GM21825 (cell line): ENCODE results near the gene DOC2B.
"Not testable (repeated sequence)": the region's sequence is repeated elsewhere in the genome, so short reads cannot be mapped to it uniquely, and the experiment has no call there.

Experiments used
- ATAC-seq: cut with Tn5 transposase; IDR thresholded peaks from one replicate; pipeline ENCODE4 v1.9.1; 2021; ENCODE audit warnings: mild to moderate bottlenecking, moderate library complexity; ENCODE audit not compliant: unreplicated experiment

DOC2B gene

GRCh38 chr17:181245-182049 is at the start of gene DOC2B:
TSS of gene DOC2B (minus strand) at chr17:181650. CDS start at chr17:181479, 171 bp downstream.
- ATAC-seq: no peak

DNA sequence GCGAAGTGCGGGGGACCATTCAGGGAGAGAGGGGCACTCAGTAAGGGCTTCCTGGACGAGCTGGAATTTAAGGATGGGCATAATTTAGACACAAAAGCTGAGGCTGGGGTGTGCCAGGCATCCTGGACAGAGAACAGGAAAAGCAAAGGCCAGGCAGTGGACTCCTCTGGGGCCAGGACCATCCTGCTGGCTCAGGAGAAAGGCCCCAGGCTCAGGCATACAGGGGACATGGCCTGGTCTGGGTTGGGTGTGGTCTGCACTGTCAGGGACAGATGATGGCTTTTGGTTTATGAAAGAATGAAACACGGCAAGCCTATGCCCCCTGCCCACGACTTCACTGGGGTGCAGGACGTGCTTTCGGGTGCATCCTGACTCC is 48.9 kb upstream of the DOC2B start:
- ATAC-seq: no peak

DNA sequence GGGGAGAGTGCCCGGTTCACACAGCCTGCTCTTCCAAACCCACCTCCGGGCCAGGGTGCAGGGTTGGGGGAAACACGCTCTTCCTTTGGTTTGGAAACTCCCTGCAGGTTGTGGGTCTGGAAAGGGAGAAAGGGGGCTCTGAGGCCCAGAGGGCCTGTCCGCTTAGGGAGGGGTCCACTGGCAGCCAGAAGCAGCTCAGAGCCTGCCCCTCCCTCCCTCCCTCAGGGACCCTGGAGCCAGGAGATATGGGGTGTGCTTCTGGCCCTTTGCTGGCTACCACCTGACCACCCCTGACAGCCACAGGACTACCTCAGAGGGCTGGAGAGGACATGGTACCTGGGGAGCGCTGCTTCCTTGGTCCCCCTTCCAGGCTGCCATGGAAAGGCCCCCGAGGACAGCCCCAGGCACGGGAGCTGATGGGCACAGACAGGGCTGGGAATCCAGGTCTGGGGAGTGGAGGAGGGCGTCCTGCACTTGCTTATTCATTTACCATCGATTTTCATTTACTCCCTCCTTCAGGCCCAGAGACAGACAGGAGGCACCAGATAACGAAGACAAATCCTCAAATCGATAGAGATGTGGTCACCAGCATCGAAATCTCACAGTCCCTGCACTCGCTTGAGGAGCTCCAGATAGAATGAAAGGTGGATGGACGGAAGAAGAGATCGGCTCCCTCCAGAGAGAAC is 48.4 kb upstream of the DOC2B start:
- ATAC-seq: no peak

GRCh38 chr17:228951-229708 is 47.7 kb upstream of the DOC2B start:
- ATAC-seq: no peak

DNA sequence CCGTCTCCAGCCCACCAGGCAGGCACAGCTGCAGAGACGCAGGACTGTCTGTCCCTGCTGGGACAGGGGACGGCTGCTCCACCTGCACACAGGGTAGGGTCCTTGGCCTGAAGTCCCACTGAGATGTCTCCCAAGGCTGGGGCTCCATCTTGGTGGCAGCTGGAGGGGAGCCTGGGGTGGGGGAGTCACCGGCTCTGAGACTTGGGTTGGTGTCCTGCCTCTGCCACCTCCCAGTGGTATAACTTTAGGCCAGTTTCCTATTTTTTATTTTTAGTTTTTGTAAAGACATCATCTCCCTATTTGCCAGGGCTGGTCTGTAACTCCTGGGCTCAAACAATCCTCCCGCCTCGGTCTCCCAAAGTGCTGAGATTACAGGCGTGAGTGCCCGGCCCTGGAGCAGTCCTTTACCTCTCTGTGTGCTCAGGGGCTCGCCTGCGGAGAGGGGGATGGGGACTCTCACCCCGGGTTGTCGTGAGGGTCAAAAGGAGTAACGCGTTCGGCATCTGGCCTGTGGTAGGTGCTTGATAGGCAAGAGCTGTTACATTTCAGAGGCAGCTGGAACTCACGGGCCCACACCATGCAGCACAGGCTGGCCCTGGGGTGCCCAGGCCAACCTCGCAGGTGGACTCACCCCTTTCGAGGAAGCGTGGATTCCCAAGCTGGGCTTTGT is 46.6 kb upstream of the DOC2B start:
- ATAC-seq: no peak

DNA sequence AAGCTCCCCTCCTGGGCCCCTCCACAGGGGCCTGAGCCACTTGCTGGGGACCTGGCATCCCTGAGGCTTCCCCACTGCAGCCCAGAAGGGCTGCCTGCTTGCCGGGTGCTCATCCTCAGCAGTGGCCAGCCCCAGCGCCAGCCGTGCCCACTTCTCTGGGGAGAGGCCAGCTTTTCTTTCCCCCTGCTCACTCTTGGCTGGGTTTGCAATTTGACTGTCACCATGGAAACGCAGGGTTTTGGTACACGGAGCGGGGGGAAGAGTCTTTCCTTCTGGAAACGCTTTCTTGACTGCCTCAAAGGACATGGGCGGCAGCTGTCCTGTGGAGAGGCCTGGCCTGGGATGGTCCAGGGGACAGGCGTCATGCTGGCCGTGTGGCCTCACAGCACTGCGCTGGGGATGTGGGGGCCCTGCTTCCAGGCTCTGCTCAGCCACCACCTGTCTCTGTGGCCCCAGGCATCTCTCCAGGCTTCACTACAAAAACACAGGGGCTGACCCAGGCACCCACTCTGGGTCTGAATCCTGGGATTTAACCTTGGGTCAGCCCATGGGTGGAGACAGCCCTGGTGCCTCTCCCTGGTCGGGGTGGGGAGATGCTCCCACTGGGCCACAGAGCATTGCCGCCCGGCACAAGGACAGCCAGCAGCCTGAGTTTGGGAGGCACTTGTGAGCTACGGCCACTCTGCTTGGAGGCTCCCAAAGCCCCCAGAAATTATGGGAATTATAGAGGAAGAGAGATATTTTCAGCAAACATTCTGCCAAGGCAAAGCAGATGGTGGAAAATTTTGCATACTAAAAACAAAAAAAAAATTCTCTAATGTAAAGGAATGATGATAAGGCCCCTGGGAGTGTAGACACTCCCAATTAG is 45.9 kb upstream of the DOC2B start:
- no peak for ATAC-seq

GRCh38 chr17:226108-227077 is 44.9 kb upstream of the DOC2B start:
- ATAC-seq: no peak

DNA sequence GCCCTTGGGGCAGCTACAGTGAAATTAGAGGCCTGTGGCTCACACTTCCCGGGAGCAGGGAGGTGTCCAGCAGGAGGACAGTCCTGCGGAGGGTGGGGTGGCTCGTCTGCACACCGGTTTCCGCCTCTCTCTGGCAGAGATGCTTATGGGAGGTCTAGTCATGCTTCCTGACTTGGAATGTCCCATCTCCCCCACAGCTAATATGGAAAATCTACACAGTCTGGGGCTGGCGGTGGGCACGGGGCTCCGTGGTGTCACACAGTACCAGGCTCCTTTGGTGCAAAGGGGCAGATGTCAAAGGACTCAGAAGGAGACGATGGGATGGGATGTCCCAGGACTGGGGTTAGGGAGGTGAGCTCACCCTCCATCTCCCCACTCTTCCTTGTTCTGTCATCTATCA is 44.1 kb upstream of the DOC2B start:
- no peak for ATAC-seq

- not testable (repeated sequence) for ATAC-seq
Measured at GRCh38 chr17:224576-224975, 43.1 kb upstream of the DOC2B start.

- no peak for ATAC-seq
Measured at GRCh38 chr17:223723-224471, 42.4 kb upstream of the DOC2B start.

- no peak for ATAC-seq
Measured at GRCh38 chr17:222172-222571, 40.7 kb upstream of the DOC2B start.

DNA sequence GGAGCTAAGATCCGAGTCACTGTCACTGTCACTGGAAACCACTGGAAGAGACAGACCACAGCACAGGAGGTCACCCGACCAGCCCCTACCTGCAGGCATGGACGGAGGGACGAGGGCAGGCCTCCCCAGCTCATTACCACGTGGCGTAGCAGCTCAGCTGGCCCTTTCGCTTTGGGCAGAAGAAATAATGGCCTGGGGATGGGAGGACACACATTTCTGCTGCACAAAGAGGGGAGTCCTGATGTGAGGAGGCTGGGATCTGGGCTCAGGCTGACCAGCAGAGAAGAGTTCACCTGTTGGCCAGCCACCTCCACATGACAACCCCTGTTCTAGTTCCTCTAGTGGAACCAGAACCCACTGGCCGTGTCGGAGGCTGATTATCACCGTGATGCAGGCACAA is 38.2 kb upstream of the DOC2B start:
- ATAC-seq: no peak

GRCh38 chr17:218432-219110 is 37.1 kb upstream of the DOC2B start:
- ATAC-seq: no peak

GRCh38 chr17:216625-217024 is 35.2 kb upstream of the DOC2B start:
- no peak for ATAC-seq

GRCh38 chr17:215563-216478 is 34.4 kb upstream of the DOC2B start:
- not testable (repeated sequence) for ATAC-seq

GRCh38 chr17:214881-215331 is 33.5 kb upstream of the DOC2B start:
- ATAC-seq: no peak
